HUES64 (cell line): ENCODE measurements around the gene ACER3.
"Not testable (repeated sequence)": the region's sequence is repeated elsewhere in the genome, so short reads cannot be mapped to it uniquely, and the experiment has no call there.

Experiments used
- H3K27ac ChIP-seq: 2 replicates; pipeline ENCODE4 v1.7.0; 2013; ENCODE audit warnings: low read depth, low read length, inconsistent platforms
- H3K27me3 ChIP-seq: 2 replicates; pipeline ENCODE4 v1.6.1; 2013; ENCODE audit warnings: mild to moderate bottlenecking, low read length; ENCODE audit not compliant: insufficient read depth
- H3K36me3 ChIP-seq: 2 replicates; pipeline ENCODE4 v1.6.1; 2013; ENCODE audit warnings: mild to moderate bottlenecking, low read length; ENCODE audit not compliant: insufficient read depth
- H3K4me1 ChIP-seq: 2 replicates; pipeline ENCODE4 v1.6.1; 2013; ENCODE audit warnings: mild to moderate bottlenecking, low read length, moderate library complexity; ENCODE audit not compliant: insufficient read depth
- H3K4me3 ChIP-seq: 2 replicates; pipeline ENCODE4 v1.5.1; 2013; ENCODE audit warnings: mild to moderate bottlenecking, low read length, moderate library complexity
- H3K9ac ChIP-seq: 2 replicates; pipeline ENCODE4 v1.6.1; 2013; ENCODE audit warnings: mild to moderate bottlenecking, low read depth, low read length
- H3K9me3 ChIP-seq: 2 replicates; pipeline ENCODE4 v1.6.1; 2013; ENCODE audit warnings: low read depth, low read length; ENCODE audit not compliant: insufficient read depth
- WGBS: fragments of 150-250, 120-280 bp; methylation state at CpG from one replicate; pipeline ENCODE4 v1.1.7; 2013; ENCODE audit warnings: missing lambda C conversion rate; 5-methylcytosine and 5-hydroxymethylcytosine counted together

ACER3 gene

GRCh38 chr11:77061258-77061657 lies 200.5 kb downstream of the ACER3 start:
- H3K27ac ChIP-seq, H3K4me1 ChIP-seq: not testable (repeated sequence)
- 98% methylated on average over 4 of the region's 4 CpGs for WGBS

GRCh38 chr11:77062924-77063323 lies 202.2 kb downstream of the ACER3 start:
- Histone ChIP-seq H3K36me3 (no peaks in the 10 kb centered on the region), H3K27ac (no peak overlapping the region), H3K9me3 (no peaks in the 10 kb centered on the region), H3K4me3 (no peak overlapping the region), H3K4me1 (peaks cover 12% of the 10 kb centered on the region), H3K27me3 (peaks cover 22% of the 10 kb centered on the region), H3K9ac (no peak overlapping the region)

More at GRCh38 chr11:77061258-77061657, 200.5 kb downstream of the ACER3 start:
- not testable (repeated sequence) for H3K9ac ChIP-seq, H3K9me3 ChIP-seq, H3K36me3 ChIP-seq, H3K4me3 ChIP-seq
- H3K27me3 ChIP-seq = peaks cover 22% of the 10 kb centered on the region

GRCh38 chr11:77063407-77063806 lies 202.7 kb downstream of the ACER3 start:
- Histone ChIP-seq H3K27me3 (peaks cover 22% of the 10 kb centered on the region), H3K4me3 (no peak overlapping the region), H3K27ac (no peak overlapping the region), H3K4me1 (peaks cover 13% of the 10 kb centered on the region), H3K9ac (no peak overlapping the region), H3K9me3 (no peaks in the 10 kb centered on the region), H3K36me3 (no peaks in the 10 kb centered on the region)
- 91% methylated on average over 1 of the region's 1 CpG for WGBS

GRCh38 chr11:77063861-77064260 lies 203.1 kb downstream of the ACER3 start:
- H3K4me1 ChIP-seq = peaks cover 13% of the 10 kb centered on the region
- H3K9me3 ChIP-seq = no peaks in the 10 kb centered on the region
- H3K4me3 ChIP-seq = no peak overlapping the region
- H3K36me3 ChIP-seq = no peaks in the 10 kb centered on the region
- no peak overlapping the region for H3K27ac ChIP-seq
- H3K9ac ChIP-seq = no peak overlapping the region
- 90% methylated on average over 4 of the region's 4 CpGs for WGBS
- H3K27me3 ChIP-seq = peaks cover 22% of the 10 kb centered on the region

GRCh38 chr11:77064648-77065217 lies 204.0 kb downstream of the ACER3 start:
- Histone ChIP-seq H3K4me1 (peaks cover 13% of the 10 kb centered on the region), H3K4me3 (no peak overlapping the region), H3K9me3 (no peaks in the 10 kb centered on the region), H3K36me3 (no peaks in the 10 kb centered on the region), H3K27me3 (peaks cover 22% of the 10 kb centered on the region), H3K27ac (no peak overlapping the region), H3K9ac (no peak overlapping the region)
- WGBS = 90% methylated on average over 4 of the region's 4 CpGs

GRCh38 chr11:77065878-77066228 lies 205.1 kb downstream of the ACER3 start:
- no peaks in the 10 kb centered on the region for H3K36me3 ChIP-seq
- peaks cover 22% of the 10 kb centered on the region for H3K27me3 ChIP-seq
- peaks cover 13% of the 10 kb centered on the region for H3K4me1 ChIP-seq
- H3K27ac ChIP-seq = no peak overlapping the region; the same call in 1 of the 2 replicates
- no peaks in the 10 kb centered on the region for H3K9me3 ChIP-seq
- peak overlapping the region; percentile 60 for H3K4me3 ChIP-seq
- WGBS = 22% methylated on average over 14 of the region's 14 CpGs
- no peak overlapping the region for H3K9ac ChIP-seq

GRCh38 chr11:77066229-77067042 lies 205.7 kb downstream of the ACER3 start, which contains the start of gene CAPN5:
TSS of gene CAPN5 (plus strand) at chr11:77066971. CDS start at chr11:77084887, 17,916 bp downstream.
- under 1% methylated on average over 69 of the region's 69 CpGs for WGBS
- Histone ChIP-seq H3K9me3 (no peaks in the 10 kb centered on the region), H3K4me1 (peaks cover 13% of the 10 kb centered on the region), H3K27ac (peak within 1 kb of the TSS; percentile 48; the same call in 1 of the 2 replicates), H3K4me3 (peak within 1 kb of the TSS; percentile 60), H3K27me3 (peaks cover 22% of the 10 kb centered on the region), H3K9ac (peak within 1 kb of the TSS; percentile 64), H3K36me3 (no peaks in the 10 kb centered on the region)

- H3K4me3 ChIP-seq = peak overlapping the region; percentile 60
- H3K27me3 ChIP-seq = peaks cover 22% of the 10 kb centered on the region
- no peaks in the 10 kb centered on the region for H3K9me3 ChIP-seq
- H3K4me1 ChIP-seq = peaks cover 13% of the 10 kb centered on the region
- WGBS = 83% methylated on average over 8 of the region's 8 CpGs
- H3K27ac ChIP-seq = no peak overlapping the region
- H3K9ac ChIP-seq = peak overlapping the region; percentile 51; the same call in 1 of the 2 replicates
- no peaks in the 10 kb centered on the region for H3K36me3 ChIP-seq
Measured at GRCh38 chr11:77067861-77068443, 207.2 kb downstream of the ACER3 start.

- Histone ChIP-seq H3K4me3 (no peak overlapping the region), H3K9me3 (no peaks in the 10 kb centered on the region), H3K27ac (no peak overlapping the region), H3K36me3 (no peaks in the 10 kb centered on the region), H3K9ac (no peak overlapping the region), H3K27me3 (peaks cover 22% of the 10 kb centered on the region), H3K4me1 (peaks cover 13% of the 10 kb centered on the region)
- WGBS = 81% methylated on average over 7 of the region's 7 CpGs
Measured at GRCh38 chr11:77068457-77069335, 208.0 kb downstream of the ACER3 start.

- Histone ChIP-seq H3K27ac (no peak overlapping the region), H3K36me3 (no peaks in the 10 kb centered on the region), H3K9me3 (no peaks in the 10 kb centered on the region), H3K9ac (no peak overlapping the region), H3K4me3 (no peak overlapping the region), H3K4me1 (peaks cover 13% of the 10 kb centered on the region), H3K27me3 (peaks cover 14% of the 10 kb centered on the region)
- WGBS = 84% methylated on average over 6 of the region's 6 CpGs
Measured at GRCh38 chr11:77069336-77069968, 208.7 kb downstream of the ACER3 start.
